CMK (cell line): Measurements from ENCODE around the gene OXGR1.
"Not testable (repeated sequence)": the region's sequence is repeated elsewhere in the genome, so short reads cannot be mapped to it uniquely, and the experiment has no call there.

Experiments
- DNase-seq: peaks from one replicate; pipeline ENCODE4 v3.0.0-alpha.2; 2010; ENCODE audit warnings: low read depth

The OXGR1 gene

GRCh38 chr13:96994017-96994857 lies at the start of gene OXGR1:
TSS of gene OXGR1 (minus strand) at chr13:96994476. CDS start at chr13:96987759, 6,717 bp downstream.
- DNase-seq, result no peak

GRCh38 chr13:97043302-97043701 lies 49.0 kb upstream of the OXGR1 start:
- no peak for DNase-seq

DNA sequence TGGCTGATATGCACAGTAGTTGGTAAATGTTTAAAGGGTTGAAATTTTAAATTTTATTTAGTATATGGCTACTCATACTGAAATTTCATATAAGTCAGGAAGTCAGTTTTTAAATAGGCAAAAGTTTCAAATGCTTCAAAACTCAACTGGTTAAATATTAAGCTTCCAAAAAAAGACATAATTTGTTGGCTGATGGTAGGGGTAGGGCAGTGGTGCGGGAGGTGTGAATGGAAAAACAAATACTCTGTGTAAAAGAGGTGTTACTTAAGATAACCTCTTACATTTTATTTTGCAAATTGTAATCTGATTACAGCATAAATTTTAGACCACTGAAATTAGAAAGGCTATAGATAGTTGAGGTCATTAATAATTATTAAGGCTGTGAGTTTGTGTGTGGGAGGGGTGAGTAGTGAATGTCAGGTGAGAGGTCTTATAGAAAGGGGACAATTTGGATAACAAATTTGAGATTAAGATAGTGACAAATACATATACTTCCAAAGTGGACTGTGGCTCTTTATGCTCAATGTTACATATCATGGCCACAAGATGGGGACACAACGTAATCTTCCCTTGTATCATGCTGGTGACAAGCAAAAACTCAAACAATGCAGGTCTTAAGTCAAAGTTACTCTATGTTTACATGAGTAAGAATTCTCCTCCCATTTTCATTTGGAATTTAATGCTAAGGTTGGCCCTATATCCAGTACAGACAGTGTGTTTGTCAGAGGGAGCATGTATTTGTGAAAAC lies 36.6 kb upstream of the OXGR1 start:
- DNase-seq, result no peak

DNA sequence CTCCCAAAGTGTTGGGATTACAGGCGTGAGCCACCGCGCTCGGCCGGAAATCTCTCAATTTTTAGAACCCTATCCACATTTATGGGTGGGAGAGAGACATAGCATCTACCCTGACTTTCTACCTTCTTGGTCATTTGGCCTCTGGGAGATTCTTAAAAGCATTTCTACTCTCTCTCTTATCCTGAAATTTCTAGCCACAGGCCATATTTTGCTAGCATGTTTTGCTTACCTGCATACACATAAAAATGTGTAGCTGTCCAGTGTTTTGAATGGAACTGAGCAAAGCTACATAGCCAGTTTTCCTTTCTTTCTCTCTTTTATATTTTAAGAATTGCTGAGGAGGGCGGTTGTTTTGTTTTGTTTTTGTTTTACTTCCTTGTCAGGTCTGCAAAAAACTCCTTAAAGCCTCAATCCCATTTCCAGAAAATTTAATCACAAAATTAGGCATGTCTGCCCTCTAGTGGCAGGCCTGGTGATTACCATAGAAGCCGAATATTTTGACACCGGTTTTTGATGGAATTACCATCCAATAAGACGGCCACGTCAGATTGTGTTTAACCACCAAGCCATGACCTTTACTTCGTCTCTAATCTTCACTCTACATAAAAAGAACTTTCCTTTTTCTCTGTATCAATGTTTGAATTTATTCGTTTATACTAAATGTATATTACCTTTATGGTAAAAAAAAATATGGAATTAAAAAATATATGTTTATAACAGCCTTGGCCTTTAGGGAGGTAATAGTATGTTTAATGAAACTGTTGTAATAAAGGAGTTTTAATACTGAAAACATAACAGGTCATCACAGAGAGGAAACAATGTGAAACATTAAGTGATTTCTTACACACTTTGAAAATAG lies 34.4 kb upstream of the OXGR1 start:
- no peak for DNase-seq

GRCh38 chr13:97027162-97027554 lies 32.9 kb upstream of the OXGR1 start:
- DNase-seq, result no peak

- no peak for DNase-seq
Observed at GRCh38 chr13:97026531-97027161, 32.4 kb upstream of the OXGR1 start.

GRCh38 chr13:97023812-97024211 lies 29.5 kb upstream of the OXGR1 start:
- not testable (repeated sequence) for DNase-seq

DNA sequence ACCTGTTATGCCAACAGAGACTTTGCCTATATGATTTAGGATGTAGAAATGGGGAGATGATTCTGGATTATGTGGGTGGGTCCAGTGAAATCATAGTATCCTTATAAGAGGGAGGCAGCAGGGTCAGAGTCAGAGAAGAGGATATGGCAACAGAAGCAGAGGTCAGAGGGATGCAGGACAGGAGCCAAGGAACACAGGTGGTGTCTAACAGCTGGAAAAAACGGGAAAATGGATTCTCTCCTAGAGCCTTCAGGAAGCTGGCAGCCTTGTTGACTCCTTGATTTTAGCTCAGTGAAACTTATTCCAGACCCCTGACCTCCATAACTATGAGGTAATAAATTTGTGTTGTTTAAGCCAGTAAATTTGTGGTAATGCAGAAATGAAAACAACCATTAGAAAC lies 28.8 kb upstream of the OXGR1 start:
- no peak for DNase-seq

- DNase-seq, result no peak
Observed at GRCh38 chr13:97021241-97021640, 27.0 kb upstream of the OXGR1 start.

DNA sequence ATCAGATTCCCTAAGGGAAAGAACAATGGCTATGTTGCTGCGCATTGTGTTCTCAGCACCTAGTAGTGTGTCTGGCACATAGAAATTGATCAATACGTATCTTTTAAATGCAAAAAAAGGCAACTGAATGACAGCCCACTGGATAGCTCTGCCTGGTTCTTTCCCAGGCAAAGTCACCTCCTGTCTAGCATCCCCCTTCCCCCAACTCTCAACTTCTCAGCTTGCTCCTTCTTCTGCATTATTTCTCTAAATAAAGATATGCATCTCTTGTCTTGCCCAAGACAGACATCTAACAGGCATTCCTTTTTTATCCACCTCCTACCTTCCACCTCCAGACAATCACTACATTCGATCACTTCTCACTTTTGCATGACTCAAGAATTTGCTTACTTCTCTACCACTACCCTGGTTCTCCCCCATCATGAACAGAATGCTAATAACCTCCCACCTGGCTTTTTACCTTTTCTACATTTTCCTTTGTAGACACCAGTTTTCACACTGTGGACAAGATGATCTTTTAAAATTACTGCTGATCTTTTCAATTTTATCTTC lies 26.5 kb upstream of the OXGR1 start:
- DNase-seq, result no peak

DNA sequence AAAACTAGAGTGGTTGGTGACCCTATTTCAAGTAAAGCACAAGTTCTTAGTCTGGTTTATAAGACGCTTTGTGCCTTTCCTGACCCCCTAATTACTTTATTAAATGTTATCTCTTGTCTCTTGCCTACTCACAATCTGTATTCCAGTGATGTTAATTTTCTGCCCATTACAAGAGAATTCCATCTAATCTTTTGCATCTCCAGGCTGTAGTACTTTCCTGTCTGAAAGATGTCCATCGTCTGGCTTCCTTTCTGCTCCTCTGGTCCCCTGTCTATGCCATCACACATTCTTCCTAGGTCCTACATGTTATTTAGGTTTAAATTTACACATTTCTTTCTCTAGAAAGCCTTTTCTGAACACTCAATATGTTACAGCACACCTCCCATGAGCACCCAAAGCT lies 25.9 kb upstream of the OXGR1 start:
- no peak for DNase-seq

DNA sequence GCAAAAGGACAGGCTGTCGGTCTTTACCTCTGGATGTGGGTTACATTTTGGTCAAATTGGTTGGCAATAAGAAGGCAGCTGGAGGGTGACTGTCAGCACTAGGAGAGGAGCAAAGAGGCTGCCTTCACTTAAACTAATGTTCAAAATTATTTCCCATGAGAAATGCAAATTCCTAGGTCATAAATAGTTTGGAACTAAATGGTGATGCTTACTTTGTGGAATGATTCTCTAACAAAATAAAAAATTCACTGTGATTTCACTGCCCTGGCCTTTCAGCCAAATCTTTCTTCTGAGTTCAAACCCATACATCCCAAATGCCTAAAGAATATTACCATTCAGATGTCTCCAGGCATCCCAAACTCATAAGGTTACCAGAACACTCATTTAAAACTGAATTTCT lies 25.0 kb upstream of the OXGR1 start:
- no peak for DNase-seq

DNA sequence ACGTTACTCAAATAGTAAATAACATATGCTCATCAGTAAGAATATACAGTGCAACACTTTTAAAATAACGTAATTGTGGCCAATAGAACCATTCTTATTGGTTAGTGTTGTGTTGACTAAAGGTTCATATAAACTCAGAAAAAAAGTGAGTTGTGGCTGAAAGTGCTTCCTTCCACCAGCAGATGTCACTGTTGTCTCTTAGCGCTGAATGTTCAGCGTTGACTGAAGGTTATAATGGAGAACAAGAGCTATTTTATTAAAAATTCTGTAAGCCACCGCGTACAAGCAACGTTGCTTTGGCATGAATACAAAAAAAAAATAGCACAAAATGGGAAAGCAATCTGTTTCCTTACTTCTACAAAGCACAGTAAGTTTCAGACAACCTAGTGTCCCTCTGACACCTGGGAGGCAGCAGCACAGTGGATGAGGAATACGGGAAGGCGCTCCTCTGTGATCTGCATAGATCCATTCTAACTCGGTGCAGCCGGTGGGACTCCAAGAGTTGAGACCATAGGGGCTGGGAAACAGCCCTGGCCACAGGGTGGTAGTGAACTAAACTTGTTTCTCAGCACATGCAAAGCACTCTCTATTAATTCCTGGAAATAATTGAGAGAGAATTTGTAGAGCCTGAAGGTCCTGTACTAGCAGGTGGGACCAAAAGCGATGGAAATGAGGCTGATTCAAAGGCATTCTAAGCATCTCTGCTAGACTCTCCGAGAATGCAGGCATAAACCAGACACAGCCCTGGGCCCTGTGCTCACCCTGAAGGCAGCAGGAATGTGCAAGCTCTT lies 23.9 kb upstream of the OXGR1 start:
- DNase-seq, result peak; percentile 29

DNA sequence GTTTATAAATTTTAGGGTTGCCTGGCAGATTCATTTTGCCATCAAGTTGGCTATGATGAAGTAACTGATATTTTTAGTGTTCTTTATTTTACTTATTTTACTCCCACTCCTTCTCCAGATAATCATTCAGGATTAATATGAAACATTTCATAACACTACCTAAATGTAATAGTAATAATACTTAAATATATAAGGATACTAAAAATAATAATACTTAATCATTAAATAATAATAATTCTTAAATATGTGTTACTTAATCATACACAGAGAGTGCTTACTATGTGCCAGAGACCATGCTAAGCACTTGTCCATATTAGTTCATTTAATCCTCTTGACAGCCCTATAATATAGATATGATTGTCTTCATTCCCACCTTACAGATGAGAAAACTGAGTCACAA lies 23.0 kb upstream of the OXGR1 start:
- no peak for DNase-seq

DNA sequence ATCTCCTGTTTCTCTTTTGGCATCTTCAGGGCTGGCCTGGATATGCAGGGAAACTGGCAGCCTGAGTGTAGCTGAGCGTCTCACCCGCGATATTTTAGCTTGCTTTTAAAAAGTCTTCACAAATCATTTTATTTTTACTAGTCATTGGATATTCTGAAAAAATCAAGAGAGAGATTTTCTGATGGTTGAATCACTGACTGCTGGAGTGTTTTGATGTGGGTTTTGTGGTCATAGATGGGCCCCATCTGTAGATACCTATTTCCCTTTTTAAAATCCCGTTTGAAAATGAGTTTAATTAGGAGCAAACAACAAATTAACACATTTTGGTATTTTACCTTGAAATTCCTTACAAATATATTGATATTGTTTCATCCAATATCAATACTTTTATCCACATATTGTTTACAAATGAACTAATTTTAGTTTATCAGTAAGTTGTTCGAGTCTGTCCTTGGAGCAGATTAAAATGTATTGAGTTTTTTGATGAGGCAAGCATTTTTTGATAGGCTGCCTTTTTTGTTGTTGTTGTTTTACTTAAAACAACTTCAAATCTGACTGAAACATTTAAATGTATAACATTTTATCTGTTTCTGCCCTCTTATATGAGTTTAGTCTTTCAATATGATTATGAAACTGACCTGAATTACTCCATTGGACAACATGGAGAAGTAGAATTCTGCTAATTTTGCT lies 21.5 kb upstream of the OXGR1 start:
- no peak for DNase-seq

DNA sequence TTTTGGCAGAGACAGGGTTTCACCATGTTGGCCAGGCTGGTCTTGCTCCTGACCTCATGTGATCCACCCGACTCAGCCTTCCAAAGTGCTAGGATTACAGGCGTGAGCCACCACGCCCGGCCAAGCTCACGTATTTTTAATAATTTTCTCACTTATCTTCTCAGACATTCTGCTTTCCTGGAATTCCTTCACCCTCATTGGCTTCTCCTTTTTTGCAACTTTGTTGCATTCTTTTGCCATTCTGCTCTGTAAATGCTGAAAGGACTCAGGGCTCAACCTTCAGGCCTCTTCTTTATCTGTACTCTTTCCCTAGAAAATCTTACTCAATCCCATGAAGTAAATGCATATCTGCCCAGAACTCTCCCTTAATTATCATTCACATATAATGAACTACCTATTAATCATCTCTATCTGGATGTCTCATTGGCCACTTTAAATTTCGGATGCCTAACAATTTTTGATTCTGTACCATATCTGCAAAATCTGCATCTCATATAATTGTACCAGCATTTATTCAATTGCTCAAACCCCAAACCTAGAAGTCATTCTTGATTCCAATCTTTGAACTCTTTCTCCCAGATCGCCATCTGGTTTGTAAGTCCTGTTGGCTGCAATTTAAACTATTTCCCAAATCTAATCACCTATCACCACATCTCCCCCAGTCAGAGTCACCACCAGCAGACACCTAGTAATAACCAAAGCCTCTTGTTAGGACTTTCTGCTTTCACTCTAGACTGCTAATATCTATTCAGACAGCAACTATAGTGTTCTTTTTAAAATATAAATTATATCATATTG lies 18.2 kb upstream of the OXGR1 start:
- no peak for DNase-seq

DNA sequence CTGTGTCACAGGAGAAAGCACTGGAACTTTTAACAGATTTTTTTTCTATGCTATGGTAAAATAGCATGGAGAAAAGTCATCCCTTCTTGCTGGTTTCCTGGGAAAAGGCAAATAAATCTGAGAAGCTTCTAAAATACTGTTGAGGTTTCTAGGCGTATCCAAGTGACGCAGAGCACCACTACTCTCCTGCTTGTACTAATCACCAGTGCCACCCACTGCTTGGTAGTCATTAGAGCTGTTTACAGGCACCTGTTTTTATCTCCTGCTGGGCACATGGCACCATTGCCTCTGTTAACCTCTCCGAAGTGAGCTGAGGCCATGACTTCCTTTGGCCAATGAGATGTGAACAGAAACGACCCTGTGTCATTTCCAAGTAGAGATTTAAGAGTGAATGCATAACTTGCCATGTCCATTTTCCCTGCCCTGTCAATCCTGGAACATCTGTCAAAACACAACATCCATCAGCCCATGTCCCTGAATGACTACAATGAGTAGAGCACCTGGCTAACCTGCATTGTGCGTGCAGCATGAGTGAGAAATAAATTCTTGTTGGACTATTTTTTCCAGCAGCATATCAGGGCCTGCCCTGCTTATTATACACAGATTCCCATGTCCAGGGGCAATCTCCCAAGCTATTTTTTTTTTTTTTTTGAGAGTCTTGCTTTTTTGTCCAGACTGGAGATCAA lies 17.3 kb upstream of the OXGR1 start:
- DNase-seq, result no peak

- no peak for DNase-seq
Observed at GRCh38 chr13:97008643-97009042, 14.4 kb upstream of the OXGR1 start.
